Naive thymus-derived CD4-positive, alpha-beta T cell (primary cell): ENCODE results near the gene SPOP. TPM values are rescaled to one million over a fixed set of nuclear protein-coding genes. Genes with fewer than 3 reads are reported as not detected.
A peak's percentile ranks its signal among the peaks of the same experiment; 100 is the strongest.

Source experiments
- ATAC-seq: fragments of 150-1000 bp; cut with Tn5 transposase; 2 replicates; pipeline ENCODE4 v1.10.0; 2021; ENCODE audit warnings: mild to moderate bottlenecking, moderate library complexity
- CTCF ChIA-PET: fragments of 350-600 bp; sonication (Branson Sonifier 250); formaldehyde crosslinking; loops from one replicate; lab custom pipeline; 2021; ENCODE audit warnings: antibody characterized with exemption; lab: Charles Lee
- POLR2A ChIA-PET: fragments of 350-600 bp; sonication (Branson Sonifier 250); formaldehyde crosslinking; loops from one replicate; lab custom pipeline; 2021; ENCODE audit warnings: antibody characterized with exemption, inconsistent platforms; lab: Charles Lee
- DNase-seq, 9 donors: peaks; one replicate each; pipeline versions ENCODE4 v3.0.0 to v3.0.0-alpha.2; 2020 to 2022; ENCODE audit warnings: mixed read lengths in 1 of 9
- H3K27ac ChIP-seq: one replicate; pipeline ENCODE4 v1.7.0; 2013; ENCODE audit warnings: mild to moderate bottlenecking, low read depth, low read length, moderate library complexity
- H3K27me3 ChIP-seq, 2 donors: one replicate each; pipeline ENCODE4 v1.7.0; 2013; ENCODE audit warnings: low read length in 2 of 2, mild to moderate bottlenecking in 2 of 2, moderate library complexity in 2 of 2; ENCODE audit not compliant: control insufficient read depth in 2 of 2, insufficient read depth in 2 of 2
- H3K36me3 ChIP-seq, 3 experiments: 1 replicate in 2 of 3; 2 replicates in 1 of 3; pipeline ENCODE4 v1.7.0; 2013; ENCODE audit warnings: low read length in 3 of 3, mild to moderate bottlenecking in 3 of 3, moderate library complexity in 1 of 3; ENCODE audit not compliant: insufficient read depth in 3 of 3, control insufficient read depth in 2 of 3
- H3K4me1 ChIP-seq, 2 donors: one replicate each; pipeline ENCODE4 v1.7.0; 2013; ENCODE audit warnings: low read length in 2 of 2, mild to moderate bottlenecking in 2 of 2, moderate library complexity in 1 of 2; ENCODE audit not compliant: control insufficient read depth in 2 of 2, insufficient read depth in 2 of 2
- H3K4me3 ChIP-seq: 2 replicates; pipeline ENCODE4 v1.7.0; 2013; ENCODE audit warnings: mild to moderate bottlenecking, low read length
- H3K9me3 ChIP-seq, 3 experiments: 1 replicate in 2 of 3; 2 replicates in 1 of 3; pipeline ENCODE4 v1.7.0; 2013; ENCODE audit warnings: low read length in 3 of 3; ENCODE audit not compliant: control insufficient read depth in 2 of 3
- H3K27ac Mint-ChIP-seq, 9 donors: one replicate each; pipeline ENCODE4 v1.8.0; 2020 to 2022; ENCODE audit warnings: mixed read lengths in 9 of 9, mild to moderate bottlenecking in 8 of 9, moderate library complexity in 5 of 9, inconsistent platforms in 2 of 9
- H3K27me3 Mint-ChIP-seq, 5 donors: one replicate each; pipeline ENCODE4 v1.8.0; 2021 to 2022; ENCODE audit warnings: mixed read lengths in 5 of 5, mild to moderate bottlenecking in 1 of 5
- H3K36me3 Mint-ChIP-seq, 5 donors: one replicate each; pipeline ENCODE4 v1.8.0; 2020 to 2022; ENCODE audit warnings: mixed read lengths in 5 of 5, mild to moderate bottlenecking in 3 of 5, inconsistent platforms in 1 of 5
- H3K4me1 Mint-ChIP-seq, 7 donors: one replicate each; pipeline ENCODE4 v1.8.0; 2020 to 2022; ENCODE audit warnings: mixed read lengths in 7 of 7, mild to moderate bottlenecking in 3 of 7, inconsistent platforms in 1 of 7
- H3K4me3 Mint-ChIP-seq, 10 donors: one replicate each; pipeline ENCODE4 v1.8.0; 2020 to 2022; ENCODE audit warnings: mild to moderate bottlenecking in 10 of 10, mixed read lengths in 10 of 10, moderate library complexity in 6 of 10, inconsistent platforms in 2 of 10
- H3K9me3 Mint-ChIP-seq, 11 donors: one replicate each; pipeline ENCODE4 v1.8.0; 2020 to 2022; ENCODE audit warnings: mixed read lengths in 11 of 11, mild to moderate bottlenecking in 4 of 11, inconsistent platforms in 1 of 11, moderate library complexity in 1 of 11
- intact Hi-C, 2 donors: fragments of 100-400 bp; cut with micrococcal nuclease; formaldehyde crosslinking; loops; one replicate each; pipeline ENCODE4 v1.15.1; 2023
- polyA plus RNA-seq, 2 donors: library from polyadenylated mRNA; unstranded; fragments of 300-500 nt; fragmentation: Illumina TruSeq; gene quantifications; one replicate each; pipeline ENCODE4 v1.2.3, GENCODE V29; 2021
- total RNA-seq, 6 experiments: library from RNA in 5 of 6; stranded (reverse) in 5 of 6; gene quantifications; 1 replicate in 5 of 6; 2 replicates in 1 of 6; pipeline ENCODE4 v1.2.3 and lab custom pipeline; 2021 to 2026

Gene SPOP
- total and polyA plus RNA-seq, 7 experiments from 2014 or later = 59.6 to 151 (median 81.2) TPM

- Histone ChIP-seq H3K9me3 (no peaks in the 10 kb centered on the region), H3K4me1 (peaks cover 6 to 7% of the 10 kb centered on the region in 2 donors), H3K4me3 (peak overlapping the region; percentile 15), H3K27me3 (no peaks in the 10 kb centered on the region), H3K27ac (no peak overlapping the region), H3K36me3 (no peaks in the 10 kb centered on the region)
- Mint-ChIP-seq H3K27ac (peak overlapping the region in 1 of 9 donors; percentile 7), H3K36me3 (no peaks in the 10 kb centered on the region), H3K4me3 (peak overlapping the region; percentile 53 to 80 (median 70)), H3K27me3 (peaks cover under 1 to 38% (median 4%) of the 10 kb centered on the region in 5 donors), H3K9me3 (no peaks in the 10 kb centered on the region), H3K4me1 (peaks cover 0 to 28% (median 15%) of the 10 kb centered on the region in 7 donors)
- CTCF ChIA-PET = interaction anchor here (0.6 to 1.6 kb wide), 16 partner anchors 11 to 448 kb away, joined by 3 to 12 read pairs (median 4); partner anchors contain the start of gene SLC35B1
- peak; percentile 50 to 88 (median 72) for DNase-seq
- POLR2A ChIA-PET = interaction anchor here (0.7 kb wide), 1 partner anchor 141 kb away, joined by 3 read pairs; no protein-coding TSS in a partner anchor
- ATAC-seq = peak; percentile 64
- intact Hi-C loops = loop anchor here (1.0 to 2.0 kb wide), 3 partner anchors 221 to 430 kb away; partner anchors contain the start of gene KAT7 (in 2 of the 2)
Measured at GRCh38 chr17:49567871-49568694, 109.8 kb downstream of the SPOP start.

- no peaks in the 10 kb centered on the region for H3K27me3 ChIP-seq
- ChIA-PET CTCF (interaction anchor here (0.6 to 1.6 kb wide), 15 partner anchors 10 to 449 kb away, joined by 3 to 12 read pairs (median 4); partner anchors contain the start of gene SLC35B1), POLR2A (no interaction called here)
- peaks cover 0 to 32% (median 3%) of the 10 kb centered on the region in 5 donors for H3K27me3 Mint-ChIP-seq
- no peaks in the 10 kb centered on the region for H3K9me3 ChIP-seq
- ATAC-seq (no peak), DNase-seq (no peak)
- peaks cover 0 to 28% (median 15%) of the 10 kb centered on the region in 7 donors for H3K4me1 Mint-ChIP-seq
- peaks cover 6 to 7% of the 10 kb centered on the region in 2 donors for H3K4me1 ChIP-seq
- H3K4me3 Mint-ChIP-seq = peak overlapping the region in 4 of 10 donors; percentile 2 to 49 (median 21)
- H3K36me3 Mint-ChIP-seq = no peaks in the 10 kb centered on the region
- H3K27ac ChIP-seq = no peak overlapping the region
- intact Hi-C loops = no loop called here
- H3K36me3 ChIP-seq = no peaks in the 10 kb centered on the region
- no peak overlapping the region for H3K4me3 ChIP-seq
- no peak overlapping the region for H3K27ac Mint-ChIP-seq
- no peaks in the 10 kb centered on the region for H3K9me3 Mint-ChIP-seq
Measured at GRCh38 chr17:49567104-49567521, 110.8 kb downstream of the SPOP start.

GRCh38 chr17:49566668-49567071, 111.2 kb downstream of the SPOP start:
- H3K4me1 Mint-ChIP-seq = peaks cover 0 to 28% (median 15%) of the 10 kb centered on the region in 7 donors

GRCh38 chr17:49565948-49566491, 111.9 kb downstream of the SPOP start:
- DNase-seq (peak in 1 of 9 donors; percentile 40), ATAC-seq (no peak)
- no peak overlapping the region for H3K27ac ChIP-seq
- peaks cover 0 to 24% (median 15%) of the 10 kb centered on the region in 7 donors for H3K4me1 Mint-ChIP-seq
- peak overlapping the region in 1 of 9 donors; percentile 31 for H3K27ac Mint-ChIP-seq
- H3K9me3 ChIP-seq = no peaks in the 10 kb centered on the region
- ChIA-PET POLR2A (interaction anchor here (0.7 kb wide), 1 partner anchor 219 kb away, joined by 3 read pairs; no protein-coding TSS in a partner anchor), CTCF (interaction anchor here (0.8 to 1.6 kb wide), 6 partner anchors 8 to 432 kb away, joined by 3 to 10 read pairs (median 4); no protein-coding TSS in a partner anchor)
- H3K36me3 ChIP-seq = no peaks in the 10 kb centered on the region
- H3K4me3 Mint-ChIP-seq = peak overlapping the region in 2 of 10 donors; percentile 21 to 37
- H3K4me1 ChIP-seq = peaks cover 6 to 7% of the 10 kb centered on the region in 2 donors
- no peaks in the 10 kb centered on the region for H3K27me3 ChIP-seq
- intact Hi-C loops = no loop called here
- H3K9me3 Mint-ChIP-seq = no peaks in the 10 kb centered on the region
- H3K36me3 Mint-ChIP-seq = no peaks in the 10 kb centered on the region
- H3K27me3 Mint-ChIP-seq = peaks cover 0 to 22% (median 3%) of the 10 kb centered on the region in 5 donors
- H3K4me3 ChIP-seq = no peak overlapping the region

More at GRCh38 chr17:49566668-49567071, 111.2 kb downstream of the SPOP start:
- Histone ChIP-seq H3K27ac (no peak overlapping the region), H3K27me3 (no peaks in the 10 kb centered on the region), H3K36me3 (no peaks in the 10 kb centered on the region), H3K9me3 (no peaks in the 10 kb centered on the region), H3K4me1 (peaks cover 6 to 7% of the 10 kb centered on the region in 2 donors), H3K4me3 (no peak overlapping the region)
- DNase-seq (no peak), ATAC-seq (no peak)
- CTCF ChIA-PET = interaction anchor here (1.5 to 1.6 kb wide), 2 partner anchors 136 to 142 kb away, joined by 5 to 12 read pairs; no protein-coding TSS in a partner anchor
- Mint-ChIP-seq H3K27ac (no peak overlapping the region), H3K36me3 (no peaks in the 10 kb centered on the region), H3K4me3 (peak overlapping the region in 4 of 10 donors; percentile 2 to 49 (median 21)), H3K9me3 (no peaks in the 10 kb centered on the region), H3K27me3 (peaks cover 0 to 28% (median 3%) of the 10 kb centered on the region in 5 donors)
- POLR2A ChIA-PET = interaction anchor here (0.7 kb wide), 1 partner anchor 218 kb away, joined by 3 read pairs; no protein-coding TSS in a partner anchor
- intact Hi-C loops = no loop called here

GRCh38 chr17:49564638-49565037, 113.3 kb downstream of the SPOP start:
- POLR2A ChIA-PET = interaction anchor here (0.7 kb wide), 1 partner anchor 85 kb away, joined by 3 read pairs; no protein-coding TSS in a partner anchor
- peaks cover 0 to 21% (median 15%) of the 10 kb centered on the region in 7 donors for H3K4me1 Mint-ChIP-seq
- CTCF ChIA-PET = interaction anchor here (0.6 to 1.6 kb wide), 2 partner anchors 184 to 434 kb away, joined by 4 to 6 read pairs; no protein-coding TSS in a partner anchor
- no peak for ATAC-seq
- peaks cover 0 to 24% (median 0%) of the 10 kb centered on the region in 5 donors for H3K27me3 Mint-ChIP-seq
- H3K27me3 ChIP-seq = no peaks in the 10 kb centered on the region
- no peak overlapping the region for H3K4me3 ChIP-seq
- H3K4me3 Mint-ChIP-seq = no peak overlapping the region
- no peaks in the 10 kb centered on the region for H3K9me3 Mint-ChIP-seq
- no peaks in the 10 kb centered on the region for H3K36me3 ChIP-seq
- H3K9me3 ChIP-seq = no peaks in the 10 kb centered on the region
- intact Hi-C loops = no loop called here
- DNase-seq = no peak
- H3K27ac ChIP-seq = no peak overlapping the region
- no peak overlapping the region for H3K27ac Mint-ChIP-seq
- H3K36me3 Mint-ChIP-seq = no peaks in the 10 kb centered on the region
- peaks cover 6 to 7% of the 10 kb centered on the region in 2 donors for H3K4me1 ChIP-seq
